Kidney epithelial cell (primary cell): ENCODE measurements around the gene CREB5. TPM values are rescaled to one million over a fixed set of nuclear protein-coding genes. Genes with fewer than 3 reads are reported as not detected.

Experiments
- DNase-seq: peaks from one replicate; pipeline ENCODE4 v3.0.0-alpha.2; 2010; ENCODE audit warnings: low read depth
- H3K27me3 ChIP-seq: 2 replicates; pipeline ENCODE4 v1.6.0; 2011; ENCODE audit warnings: low read length; ENCODE audit not compliant: control insufficient read depth, insufficient read depth
- H3K36me3 ChIP-seq: 2 replicates; pipeline ENCODE4 v1.5.1; 2011; ENCODE audit warnings: low read length; ENCODE audit not compliant: control insufficient read depth, insufficient read depth
- H3K4me3 ChIP-seq: 2 replicates; pipeline ENCODE4 v1.5.1; 2011; ENCODE audit warnings: low read depth, mild to moderate bottlenecking, control low read depth, low read length
- CTCF ChIP-seq: IDR thresholded peaks from 2 replicates; pipeline ENCODE4 v1.5.1; 2011; ENCODE audit warnings: mild to moderate bottlenecking, moderate library complexity, low read length, control low read depth, inconsistent platforms; ENCODE audit not compliant: insufficient read depth, poor library complexity, severe bottlenecking
- total RNA-seq: library from RNA; depleted of rRNA; stranded (reverse); fragments of >200 nt; gene quantifications from 2 replicates; pipeline ENCODE4 v1.2.3, GENCODE V29; 2015

CREB5 gene
- total RNA-seq, 1 donor from 2014 or later, result 27.9 TPM

DNA sequence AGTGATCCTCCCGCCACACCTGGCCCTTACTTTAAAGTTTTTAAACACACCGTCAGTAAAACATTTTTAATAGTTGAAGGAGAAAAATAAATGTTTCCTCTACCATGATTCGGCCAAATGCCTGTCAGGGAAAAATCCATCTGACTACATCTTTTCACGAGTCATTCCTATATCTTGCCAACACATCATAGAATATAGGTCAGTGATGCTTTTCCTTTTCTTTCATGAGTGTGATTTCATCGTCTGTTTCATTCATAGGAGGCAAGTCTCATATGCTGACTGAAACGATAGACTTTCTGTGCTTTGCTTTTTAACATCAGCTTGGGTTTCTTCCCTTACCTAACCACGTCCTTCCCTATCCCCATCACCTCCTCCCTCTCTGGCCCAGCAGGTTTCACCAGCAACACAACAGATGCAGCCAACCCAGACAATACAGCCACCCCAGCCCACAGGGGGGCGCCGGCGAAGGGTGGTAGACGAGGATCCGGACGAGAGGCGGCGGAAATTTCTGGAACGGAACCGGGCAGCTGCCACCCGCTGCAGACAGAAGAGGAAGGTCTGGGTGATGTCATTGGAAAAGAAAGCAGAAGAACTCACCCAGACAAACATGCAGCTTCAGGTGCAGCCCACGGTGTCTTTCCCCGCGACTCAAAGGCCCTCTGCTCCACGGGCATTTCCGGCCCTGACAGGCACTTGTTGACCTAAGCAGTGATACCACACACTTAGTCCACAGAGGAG lies 396.6 kb downstream of the CREB5 start:
- H3K27me3 ChIP-seq, result no peaks in the 10 kb centered on the region
- H3K36me3 ChIP-seq, result peaks cover 2% of the 10 kb centered on the region
- no peak for DNase-seq
- no peak for TF ChIP-seq CTCF
- H3K4me3 ChIP-seq, result no peak overlapping the region

- Histone ChIP-seq H3K36me3 (no peaks in the 10 kb centered on the region), H3K4me3 (no peak overlapping the region), H3K27me3 (no peaks in the 10 kb centered on the region)
- no peak for TF ChIP-seq CTCF
- no peak for DNase-seq
These were observed 398.7 kb downstream of the CREB5 start for GRCh38 chr7:28811008-28811407.

- Histone ChIP-seq H3K27me3 (no peaks in the 10 kb centered on the region), H3K4me3 (no peak overlapping the region), H3K36me3 (no peaks in the 10 kb centered on the region)
- DNase-seq, result no peak
- TF ChIP-seq CTCF, result no peak
These were observed 399.5 kb downstream of the CREB5 start for GRCh38 chr7:28811701-28812430.

GRCh38 chr7:28812616-28813015 lies 400.3 kb downstream of the CREB5 start:
- H3K36me3 ChIP-seq, result no peaks in the 10 kb centered on the region
- no peak for DNase-seq
- no peak overlapping the region for H3K4me3 ChIP-seq
- no peaks in the 10 kb centered on the region for H3K27me3 ChIP-seq
- TF ChIP-seq CTCF, result no peak

DNA sequence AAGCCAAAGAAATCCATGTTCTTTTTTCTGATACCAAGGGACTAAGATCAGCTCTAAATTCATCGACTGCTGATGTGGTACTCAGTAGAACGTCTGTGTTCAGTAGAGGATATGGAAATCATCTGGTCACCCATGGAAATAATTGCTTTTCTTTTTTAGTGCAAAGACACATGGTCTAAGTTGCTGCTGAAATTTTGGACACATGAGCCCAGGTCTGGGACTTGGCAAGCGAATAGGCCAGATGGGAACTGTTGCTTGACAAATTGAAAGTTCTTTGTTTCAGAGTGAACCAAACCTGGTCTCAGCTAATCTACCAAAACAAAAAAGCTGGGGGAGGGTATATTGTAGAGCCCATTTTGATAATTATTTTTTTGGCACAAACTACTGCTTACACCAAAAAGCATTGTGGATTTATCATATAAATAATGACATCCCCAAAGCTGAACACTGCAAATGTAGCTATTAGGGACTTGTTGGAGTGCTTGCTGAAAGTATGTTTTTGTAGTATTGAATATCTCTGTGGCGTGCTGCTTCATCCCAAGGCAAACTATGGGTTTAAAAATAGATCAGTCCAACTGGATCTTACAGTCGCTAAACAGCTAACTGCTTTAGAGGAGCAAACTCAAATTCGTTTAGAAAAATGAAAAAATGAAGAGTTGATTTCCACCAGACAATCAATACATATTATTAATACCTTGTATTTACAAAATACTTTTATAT lies 401.1 kb downstream of the CREB5 start:
- Histone ChIP-seq H3K27me3 (no peaks in the 10 kb centered on the region), H3K36me3 (no peaks in the 10 kb centered on the region), H3K4me3 (no peak overlapping the region)
- TF ChIP-seq CTCF, result no peak
- DNase-seq, result no peak
